Heart right ventricle (tissue), 16 donors: ENCODE results near the gene NTSR1. TPM values are rescaled to one million over a fixed set of nuclear protein-coding genes. Genes with fewer than 3 reads are reported as not detected.

Source experiments
- ATAC-seq, 8 donors: fragments of 200-7000 bp; cut with Tn5 transposase; one replicate each; pipeline ENCODE4 v1.9.1; 2020; ENCODE audit warnings: mild to moderate bottlenecking in 8 of 8, moderate library complexity in 8 of 8, moderate number of reproducible peaks in 1 of 8
- DNase-seq, 2 donors: peaks; one replicate each; pipeline ENCODE4 v3.0.0-alpha.2; 2020
- H3K27ac ChIP-seq, 10 donors: fragments of 200-600 bp; sonication (generic) in 2 of 10; one replicate each; pipeline versions ENCODE4 v1.5.0 to v1.8.0; 2020 to 2022; ENCODE audit warnings: mild to moderate bottlenecking in 3 of 10
- H3K27me3 ChIP-seq, 7 donors: fragments of 200-600 bp; one replicate each; pipeline ENCODE4 v1.8.0; 2021 to 2022; ENCODE audit warnings: mild to moderate bottlenecking in 2 of 7
- H3K36me3 ChIP-seq, 9 donors: fragments of 200-600 bp; sonication (generic) in 1 of 9; one replicate each; pipeline versions ENCODE4 v1.5.0 to v1.8.0; 2020 to 2022; ENCODE audit warnings: mild to moderate bottlenecking in 2 of 9
- H3K4me1 ChIP-seq, 9 donors: fragments of 200-600 bp; sonication (generic) in 1 of 9; one replicate each; pipeline versions ENCODE4 v1.5.0 to v1.8.0; 2020 to 2022; ENCODE audit warnings: mild to moderate bottlenecking in 4 of 9
- H3K4me3 ChIP-seq, 10 donors: fragments of 200-600 bp; sonication (generic) in 2 of 10; one replicate each; pipeline versions ENCODE4 v1.5.0 to v1.8.0; 2020 to 2022; ENCODE audit warnings: mild to moderate bottlenecking in 7 of 10, moderate library complexity in 2 of 10
- H3K9me3 ChIP-seq, 11 donors: fragments of 200-600 bp in 10 of 11; sonication (generic) in 2 of 11; one replicate each; pipeline versions ENCODE4 v1.5.0 to v1.8.0; 2013 to 2022; ENCODE audit warnings: mild to moderate bottlenecking in 2 of 11, control low read depth in 1 of 11, moderate library complexity in 1 of 11
- WGBS, 2 donors: extraction: QIAGEN DNeasy Blood & Tissue Kit; methylation state at CpG; one replicate each; pipeline ENCODE4 v1.1.7; 2013; ENCODE audit warnings: inconsistent platforms in 1 of 2; 5-methylcytosine and 5-hydroxymethylcytosine counted together
- intact Hi-C, 10 donors: fragments of 100-400 bp; cut with DNase I; formaldehyde crosslinking; loops; one replicate each; pipeline versions ENCODE4 v1.11.1 to v1.14.2; 2022
- polyA plus RNA-seq, 2 donors: library from polyadenylated mRNA; stranded (reverse); fragments of 200-250 nt; gene quantifications; one replicate each; pipeline ENCODE4 v1.2.3, GENCODE V29; 2013
- total RNA-seq, 10 donors: library from RNA; stranded (reverse); fragmentation: NEBNext Ultra II Directional in 3 of 10; extraction: Animal tissue kit (Norgen Biotek cat#: 25700) in 3 of 10; gene quantifications; one replicate each; pipeline versions ENCODE4 v1.2.1 to v1.2.4, GENCODE V29; 2021 to 2023
- TF ChIP-seq, protein P1 (sequence below), 9 donors: fragments of 200-600 bp; sonication (generic) in 2 of 9; IDR thresholded peaks; one replicate each; pipeline versions ENCODE4 v1.5.0 to v1.8.0; 2021 to 2022; ENCODE audit warnings: antibody characterized with exemption in 9 of 9, mild to moderate bottlenecking in 5 of 9, moderate library complexity in 1 of 9
- donor health status: Arrhythmogenic right ventricular cardiomyopathy.
- donor health status: ischemic (EF 13 %, LVEDD 7.1; RV severe dilation, severe dysfunction).
- donor health status: healthy with polysubstance abuse.
- donor health status: DM: no; HTN: yes; CAD: no.
- donor health status: DM: no; HTN: no; CAD: no.
- donor health status: ischemic (EF 25% LVEDD 6.9; RV normal size, moderate dysfunction).
- donor health status: ischemic (EF 25% LVEDD 5.7; RV mildly dilated, moderate dysfunction).
- donor health status: healthy.
- donor health status: DM: yes; HTN: yes; CAD: no.
- donor health status: Ischemic cardiomyopathy.
- donor health status: ischemic (EF 35%, LVEDD 5.7; RV mildly dilated, moderate dysfunction).
- donor health status: nonischemic (EF 11% LVEDD 7.7; RV severe dilation, severe dysfunction).
- donor health status: DM: yes; HTN: yes; CAD: no.
- donor health status: PGD.
- donor health status: ischemic (EF 29% LVEDD 5.4; RV normal size, mild dysfunction).
- donor health status: nonischemic (EF 23%, LVEDD 6.1; RV moderate dilation, normal function).

The NTSR1 gene
- total and polyA plus RNA-seq, 12 donors = 0.08 TPM; not detected in 10

GRCh38 chr20:62665153-62665754, 43.4 kb upstream of the NTSR1 start:
- peaks cover 0 to 33% (median 23%) of the 10 kb centered on the region in 9 donors for H3K4me1 ChIP-seq
- TF ChIP-seq, protein P1, sequence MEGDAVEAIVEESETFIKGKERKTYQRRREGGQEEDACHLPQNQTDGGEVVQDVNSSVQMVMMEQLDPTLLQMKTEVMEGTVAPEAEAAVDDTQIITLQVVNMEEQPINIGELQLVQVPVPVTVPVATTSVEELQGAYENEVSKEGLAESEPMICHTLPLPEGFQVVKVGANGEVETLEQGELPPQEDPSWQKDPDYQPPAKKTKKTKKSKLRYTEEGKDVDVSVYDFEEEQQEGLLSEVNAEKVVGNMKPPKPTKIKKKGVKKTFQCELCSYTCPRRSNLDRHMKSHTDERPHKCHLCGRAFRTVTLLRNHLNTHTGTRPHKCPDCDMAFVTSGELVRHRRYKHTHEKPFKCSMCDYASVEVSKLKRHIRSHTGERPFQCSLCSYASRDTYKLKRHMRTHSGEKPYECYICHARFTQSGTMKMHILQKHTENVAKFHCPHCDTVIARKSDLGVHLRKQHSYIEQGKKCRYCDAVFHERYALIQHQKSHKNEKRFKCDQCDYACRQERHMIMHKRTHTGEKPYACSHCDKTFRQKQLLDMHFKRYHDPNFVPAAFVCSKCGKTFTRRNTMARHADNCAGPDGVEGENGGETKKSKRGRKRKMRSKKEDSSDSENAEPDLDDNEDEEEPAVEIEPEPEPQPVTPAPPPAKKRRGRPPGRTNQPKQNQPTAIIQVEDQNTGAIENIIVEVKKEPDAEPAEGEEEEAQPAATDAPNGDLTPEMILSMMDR (IDR thresholded peaks at IDR 0.05) = no peak
- H3K9me3 ChIP-seq = no peaks in the 10 kb centered on the region
- peaks cover 0 to 6% (median 0%) of the 10 kb centered on the region in 7 donors for H3K27me3 ChIP-seq
- peaks cover 0 to 10% (median 0%) of the 10 kb centered on the region in 9 donors for H3K36me3 ChIP-seq
- ATAC-seq (no peak), DNase-seq (no peak)
- intact Hi-C loops = loop anchor here in 7 of 10 donors (5.0 kb wide), 3 partner anchors 127 to 163 kb away; no protein-coding TSS in a partner anchor
- WGBS, 2 donors = 94 to 95% methylated on average over 12 of the region's 12 CpGs
- no peak overlapping the region for H3K27ac ChIP-seq
- no peak overlapping the region for H3K4me3 ChIP-seq

DNA sequence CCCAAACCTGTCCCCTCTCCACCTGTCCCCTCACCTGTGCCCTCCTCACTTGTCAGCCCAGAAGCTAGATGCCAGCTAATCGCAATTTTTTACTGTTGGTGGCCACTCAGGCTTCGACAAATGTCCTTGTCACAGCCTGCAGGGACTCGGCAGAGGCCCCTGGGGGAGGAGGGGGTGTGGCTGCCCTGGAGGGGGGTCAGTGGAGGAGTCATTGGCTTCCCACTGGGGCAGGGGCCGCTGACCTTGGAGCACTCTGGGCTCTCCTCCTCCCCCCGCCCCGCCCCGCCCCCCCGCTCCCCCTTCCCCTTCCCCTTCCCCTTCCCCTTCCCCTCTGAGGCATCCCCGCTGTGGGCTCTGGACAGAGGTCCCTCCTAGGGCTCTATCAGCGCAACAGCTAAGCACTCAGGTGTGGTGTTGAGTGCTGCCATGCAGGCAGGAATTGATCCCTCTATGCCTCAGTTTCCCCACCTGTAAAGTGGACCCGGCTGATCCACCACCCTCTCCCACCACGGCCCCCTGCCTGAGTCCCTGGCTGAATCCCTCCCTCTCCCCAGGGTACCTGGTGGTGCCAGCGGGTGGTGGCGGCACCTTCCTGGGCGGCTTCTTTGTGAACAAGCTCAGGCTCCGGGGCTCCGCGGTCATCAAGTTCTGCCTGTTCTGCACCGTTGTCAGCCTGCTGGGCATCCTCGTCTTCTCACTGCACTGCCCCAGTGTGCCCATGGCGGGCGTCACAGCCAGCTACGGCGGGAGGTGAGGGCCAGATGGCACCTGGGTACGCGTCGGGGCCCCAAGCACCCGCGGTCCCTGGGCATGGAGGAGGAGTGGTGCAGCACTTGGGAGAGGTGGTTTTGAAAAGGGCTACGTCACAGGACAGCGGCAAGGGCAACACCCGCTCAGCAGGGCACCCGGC, 42.6 kb upstream of the NTSR1 start:
- ATAC-seq = no peak

GRCh38 chr20:62666736-62667529, 41.7 kb upstream of the NTSR1 start:
- peaks cover 0 to 3% (median 0%) of the 10 kb centered on the region in 9 donors for H3K36me3 ChIP-seq
- no peaks in the 10 kb centered on the region for H3K9me3 ChIP-seq
- intact Hi-C loops = loop anchor here in 7 of 10 donors (5.0 kb wide), 3 partner anchors 125 to 165 kb away; no protein-coding TSS in a partner anchor
- 52 to 53% methylated on average over 27 of the region's 27 CpGs for WGBS, 2 donors
- H3K4me3 ChIP-seq = no peak overlapping the region
- ATAC-seq (peak; percentile 33 to 71 (median 61)), DNase-seq (peak in 1 of 2 donors; percentile 74)
- TF ChIP-seq, protein P1 (IDR thresholded peaks at IDR 0.05) = no peak
- H3K27ac ChIP-seq = peak overlapping the region in 3 of 10 donors; percentile 25 to 58 (median 31)
- peaks cover 0 to 30% (median 23%) of the 10 kb centered on the region in 9 donors for H3K4me1 ChIP-seq
- H3K27me3 ChIP-seq = no peaks in the 10 kb centered on the region

More for the DNA sequence above, 42.6 kb upstream of the NTSR1 start:
- Histone ChIP-seq H3K9me3 (no peaks in the 10 kb centered on the region), H3K4me3 (no peak overlapping the region), H3K27me3 (peaks cover 0 to 3% (median 0%) of the 10 kb centered on the region in 7 donors), H3K27ac (peak overlapping the region in 3 of 10 donors; percentile 25 to 53 (median 31)), H3K36me3 (peaks cover 0 to 3% (median 0%) of the 10 kb centered on the region in 9 donors), H3K4me1 (peaks cover 0 to 33% (median 23%) of the 10 kb centered on the region in 9 donors)
- no peak for DNase-seq
- intact Hi-C loops = loop anchor here in 7 of 10 donors (5.0 kb wide), 3 partner anchors 126 to 164 kb away; no protein-coding TSS in a partner anchor
- TF ChIP-seq, protein P1 (IDR thresholded peaks at IDR 0.05) = no peak
- 75 to 77% methylated on average over 28 to 30 of the region's 33 CpGs for WGBS, 2 donors
